ENCODE measurements around the gene EEFSEC.

- TF ChIP-seq EZH2 (IDR thresholded peaks at IDR 0.05; ENCODE audit: low read length) (no peak), CTCF (optimal IDR thresholded peaks at IDR 0.05 in 1 of 3, IDR thresholded peaks at IDR 0.05 in 1 of 3, conservative IDR thresholded peaks at IDR 0.05 in 1 of 3; ENCODE audit: extremely low read depth in 1 of 3, insufficient read depth in 2 of 3, low read length in 3 of 3) (no peak)
These were observed 167.5 kb downstream of the EEFSEC start for GRCh38 chr3:128320551-128321340.
